ENCODE measurements around the gene BPTF. TPM values are rescaled to one million over a fixed set of nuclear protein-coding genes. Genes with fewer than 3 reads are reported as not detected.
"Not testable (repeated sequence)": the region's sequence is repeated elsewhere in the genome, so short reads cannot be mapped to it uniquely, and the experiment has no call there.

The BPTF gene
- total RNA-seq, 2 donors from 2014 or later = 60.3 to 92.3 TPM

DNA sequence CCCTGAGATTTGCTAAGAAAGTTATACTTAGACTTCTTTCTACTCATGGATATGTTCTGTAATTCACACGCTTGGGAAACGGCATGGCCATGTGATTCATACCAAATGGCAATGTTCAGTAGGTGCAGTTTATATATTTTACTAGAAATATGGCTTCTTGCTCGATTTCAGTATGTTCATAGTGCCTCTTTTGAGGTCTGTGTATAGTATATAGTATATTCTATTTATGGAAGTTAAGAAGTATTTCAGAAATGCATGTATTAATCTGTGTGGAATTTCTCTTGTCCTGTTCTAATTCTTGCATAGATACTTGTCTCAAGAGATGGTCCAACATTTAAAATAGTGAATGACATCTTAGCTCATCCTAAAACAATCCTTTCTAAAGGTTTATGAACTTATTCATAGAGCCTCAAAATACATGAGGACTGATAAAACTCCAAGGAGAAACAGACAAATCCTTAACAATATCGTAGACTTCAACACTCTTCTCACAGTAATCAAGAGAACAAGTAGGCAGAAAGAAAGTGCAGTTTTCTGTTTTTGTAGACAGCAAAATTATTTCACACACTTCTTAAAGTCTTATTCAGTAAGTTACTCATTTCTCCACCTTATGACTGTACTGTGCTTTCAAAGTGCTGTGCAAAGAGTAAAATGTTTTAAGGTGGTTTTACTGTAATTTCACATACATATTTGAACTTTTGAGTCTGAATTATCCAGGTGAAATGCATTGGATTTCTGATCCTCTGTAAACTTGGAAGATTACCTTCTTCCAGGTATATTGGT is 11.1 kb downstream of the BPTF start:
- H3K4me3 ChIP-seq = no peak overlapping the region
- no peaks in the 10 kb centered on the region for H3K36me3 ChIP-seq
- peaks cover 0 to 18% of the 10 kb centered on the region in 2 donors for H3K4me1 ChIP-seq
- H3K27ac ChIP-seq = no peak overlapping the region
- no peaks in the 10 kb centered on the region for H3K9me3 ChIP-seq
- DNase-seq (ENCODE audit: low spot score) = no peak
- TF ChIP-seq, protein P1, sequence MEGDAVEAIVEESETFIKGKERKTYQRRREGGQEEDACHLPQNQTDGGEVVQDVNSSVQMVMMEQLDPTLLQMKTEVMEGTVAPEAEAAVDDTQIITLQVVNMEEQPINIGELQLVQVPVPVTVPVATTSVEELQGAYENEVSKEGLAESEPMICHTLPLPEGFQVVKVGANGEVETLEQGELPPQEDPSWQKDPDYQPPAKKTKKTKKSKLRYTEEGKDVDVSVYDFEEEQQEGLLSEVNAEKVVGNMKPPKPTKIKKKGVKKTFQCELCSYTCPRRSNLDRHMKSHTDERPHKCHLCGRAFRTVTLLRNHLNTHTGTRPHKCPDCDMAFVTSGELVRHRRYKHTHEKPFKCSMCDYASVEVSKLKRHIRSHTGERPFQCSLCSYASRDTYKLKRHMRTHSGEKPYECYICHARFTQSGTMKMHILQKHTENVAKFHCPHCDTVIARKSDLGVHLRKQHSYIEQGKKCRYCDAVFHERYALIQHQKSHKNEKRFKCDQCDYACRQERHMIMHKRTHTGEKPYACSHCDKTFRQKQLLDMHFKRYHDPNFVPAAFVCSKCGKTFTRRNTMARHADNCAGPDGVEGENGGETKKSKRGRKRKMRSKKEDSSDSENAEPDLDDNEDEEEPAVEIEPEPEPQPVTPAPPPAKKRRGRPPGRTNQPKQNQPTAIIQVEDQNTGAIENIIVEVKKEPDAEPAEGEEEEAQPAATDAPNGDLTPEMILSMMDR (IDR thresholded peaks at IDR 0.05) = no peak
- H3K27me3 ChIP-seq = no peaks in the 10 kb centered on the region

DNA sequence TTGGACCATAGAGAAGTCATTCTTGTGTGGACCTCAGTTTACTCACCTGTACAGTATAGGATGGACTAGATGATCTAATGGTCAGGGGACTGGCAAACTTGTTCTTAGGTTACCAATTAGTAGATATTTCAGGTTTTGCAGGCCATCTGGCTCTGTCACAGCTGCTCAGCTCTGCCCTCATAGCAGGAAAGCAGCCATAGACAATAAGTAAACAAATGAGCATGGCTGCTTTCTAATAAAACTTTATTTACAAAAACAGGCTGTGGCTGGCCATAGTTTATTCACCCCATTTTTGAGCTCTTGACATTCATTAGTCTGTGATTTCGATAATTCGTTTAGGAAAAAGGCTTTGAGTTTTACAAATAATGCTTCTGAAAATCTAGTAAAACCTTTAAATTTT is 12.7 kb downstream of the BPTF start:
- TF ChIP-seq, protein P1 (IDR thresholded peaks at IDR 0.05) = no peak
- no peaks in the 10 kb centered on the region for H3K36me3 ChIP-seq
- no peaks in the 10 kb centered on the region for H3K9me3 ChIP-seq
- no peak for DNase-seq (ENCODE audit: low spot score)
- no peak overlapping the region for H3K4me3 ChIP-seq
- H3K4me1 ChIP-seq = peaks cover 0 to 13% of the 10 kb centered on the region in 2 donors
- no peak overlapping the region for H3K27ac ChIP-seq
- H3K27me3 ChIP-seq = no peaks in the 10 kb centered on the region

DNA sequence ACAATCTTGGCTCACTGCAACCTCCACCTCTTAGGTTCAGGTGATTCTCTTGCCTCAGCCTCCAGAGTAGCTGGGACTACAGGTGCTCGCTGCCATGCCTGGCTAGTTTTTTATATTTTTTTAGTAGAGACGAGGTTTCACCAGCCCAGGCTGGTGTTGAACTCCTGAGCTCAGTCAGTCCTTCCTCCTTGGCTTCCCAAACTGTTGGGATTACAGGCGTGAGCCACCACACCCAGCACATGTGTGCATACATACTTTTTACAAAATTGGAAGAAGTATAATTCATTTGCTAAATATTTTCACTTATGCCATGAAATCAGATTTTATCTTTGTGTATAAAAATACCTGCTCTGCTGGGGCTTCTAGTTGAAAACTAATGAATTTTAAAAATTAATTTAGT is 13.2 kb downstream of the BPTF start:
- TF ChIP-seq, protein P1 (IDR thresholded peaks at IDR 0.05) = no peak
- Histone ChIP-seq H3K4me1 (peaks cover 0 to 13% of the 10 kb centered on the region in 2 donors), H3K36me3 (no peaks in the 10 kb centered on the region), H3K27me3 (no peaks in the 10 kb centered on the region), H3K27ac (no peak overlapping the region), H3K9me3 (no peaks in the 10 kb centered on the region), H3K4me3 (no peak overlapping the region)
- no peak for DNase-seq (ENCODE audit: low spot score)

GRCh38 chr17:67841992-67842391 is 16.7 kb downstream of the BPTF start:
- no peak overlapping the region for H3K27ac ChIP-seq
- TF ChIP-seq, protein P1 (IDR thresholded peaks at IDR 0.05) = no peak
- no peak overlapping the region for H3K4me3 ChIP-seq
- peaks cover 0 to under 1% of the 10 kb centered on the region in 2 donors for H3K4me1 ChIP-seq
- no peaks in the 10 kb centered on the region for H3K9me3 ChIP-seq
- no peaks in the 10 kb centered on the region for H3K36me3 ChIP-seq
- no peak for DNase-seq (ENCODE audit: low spot score)
- no peaks in the 10 kb centered on the region for H3K27me3 ChIP-seq

DNA sequence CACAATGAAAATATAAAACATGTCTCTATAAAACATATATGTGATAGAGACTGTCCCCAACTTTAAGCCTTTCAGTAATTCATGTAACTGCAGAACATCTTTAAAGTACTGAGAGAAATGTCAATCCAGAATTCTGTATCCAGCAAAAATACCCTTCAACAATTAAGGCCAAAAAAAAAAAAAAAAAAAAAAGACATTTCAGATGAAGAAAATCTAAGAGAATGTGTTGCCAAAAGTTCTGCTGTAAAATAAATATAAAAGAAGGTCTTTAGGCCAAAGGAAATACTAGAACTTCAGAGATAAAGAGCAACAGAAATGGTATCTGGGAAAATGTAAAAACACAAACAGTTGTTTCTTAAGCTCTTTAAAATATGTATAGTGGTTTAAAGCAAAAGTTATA is 17.3 kb downstream of the BPTF start:
- H3K36me3 ChIP-seq = no peaks in the 10 kb centered on the region
- no peak overlapping the region for H3K27ac ChIP-seq
- H3K4me1 ChIP-seq = no peaks in the 10 kb centered on the region
- H3K4me3 ChIP-seq = no peak overlapping the region
- H3K9me3 ChIP-seq = no peaks in the 10 kb centered on the region
- no peak for DNase-seq (ENCODE audit: low spot score)
- no peaks in the 10 kb centered on the region for H3K27me3 ChIP-seq
- TF ChIP-seq, protein P1 (IDR thresholded peaks at IDR 0.05) = no peak

DNA sequence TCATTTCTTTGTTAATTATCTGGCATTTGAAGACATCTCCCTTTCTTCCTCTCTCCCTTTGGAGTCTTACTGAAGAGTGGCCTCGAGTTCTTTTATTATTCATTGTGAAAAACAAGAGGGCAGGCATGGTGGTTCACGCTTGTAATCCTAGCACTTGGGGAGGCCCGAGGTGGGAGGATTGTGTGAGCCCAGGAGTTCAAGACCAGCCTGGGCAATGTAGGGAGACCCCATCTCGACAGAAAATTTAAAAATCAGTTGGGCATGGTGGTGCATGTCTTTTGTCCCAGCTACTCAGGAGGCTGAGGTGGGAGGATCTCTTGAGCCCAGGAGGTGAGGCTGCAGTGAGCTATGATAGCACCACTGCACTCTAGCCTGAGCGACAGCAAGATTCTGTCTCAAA is 20.1 kb downstream of the BPTF start:
- no peaks in the 10 kb centered on the region for H3K27me3 ChIP-seq

GRCh38 chr17:67848189-67848588 is 22.9 kb downstream of the BPTF start:
- H3K27me3 ChIP-seq; DNase-seq (ENCODE audit: low spot score); H3K27ac ChIP-seq; H3K4me3 ChIP-seq; H3K9me3 ChIP-seq; H3K36me3 ChIP-seq: not testable (repeated sequence)
- peaks cover 0 to 19% of the 10 kb centered on the region in 2 donors for H3K4me1 ChIP-seq

More for the DNA sequence above, 20.1 kb downstream of the BPTF start:
- TF ChIP-seq, protein P1 (IDR thresholded peaks at IDR 0.05) = no peak
- H3K27ac ChIP-seq = no peak overlapping the region
- H3K9me3 ChIP-seq = peaks cover 0 to 8% of the 10 kb centered on the region in 2 donors
- no peak overlapping the region for H3K4me3 ChIP-seq
- no peaks in the 10 kb centered on the region for H3K36me3 ChIP-seq
- no peaks in the 10 kb centered on the region for H3K4me1 ChIP-seq
- no peak for DNase-seq (ENCODE audit: low spot score)

DNA sequence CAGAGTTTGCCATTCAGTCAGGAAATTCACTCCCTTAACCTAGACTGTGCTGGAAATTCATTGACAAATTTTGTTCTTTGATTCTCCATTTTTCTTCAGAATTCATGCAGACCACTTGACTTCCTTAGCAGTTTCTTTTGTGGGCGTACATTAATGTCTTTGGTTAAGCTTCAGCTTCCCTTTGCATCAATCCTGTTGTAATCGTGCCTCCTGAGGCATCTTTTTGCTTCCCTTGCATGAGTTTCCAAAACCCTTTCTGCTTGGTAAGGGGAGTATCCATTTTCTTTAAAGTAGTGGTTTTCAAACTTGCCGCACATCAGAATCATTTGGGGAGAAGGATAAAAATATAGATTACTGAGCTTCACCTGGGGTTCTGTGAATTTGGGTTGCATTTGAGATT is 23.5 kb downstream of the BPTF start:
- not testable (repeated sequence) for H3K27me3 ChIP-seq; H3K27ac ChIP-seq; H3K9me3 ChIP-seq; H3K36me3 ChIP-seq; H3K4me3 ChIP-seq; DNase-seq (ENCODE audit: low spot score)
- H3K4me1 ChIP-seq = peaks cover 0 to 22% of the 10 kb centered on the region in 2 donors
